DMS79 treated with DMSO at 0.1 percent for 48 hours (cell line): ENCODE measurements around the gene LHPP.

ENCODE experiments used
- DNase-seq: peaks from one replicate; lab custom pipeline; 2025; lab: John Stamatoyannopoulos, UW

The LHPP gene

GRCh38 chr10:124658591-124659242, 197.1 kb downstream of the LHPP start:
- no peak for DNase-seq

- no peak for DNase-seq
Observed at GRCh38 chr10:124659380-124659779, 197.8 kb downstream of the LHPP start.

GRCh38 chr10:124660404-124661125, 198.9 kb downstream of the LHPP start:
- DNase-seq = no peak

- DNase-seq = no peak
Observed at GRCh38 chr10:124661660-124662180, 200.1 kb downstream of the LHPP start.

GRCh38 chr10:124663228-124663627, 201.6 kb downstream of the LHPP start:
- no peak for DNase-seq
